ENCODE data around the gene HTRA3. TPM values are rescaled to one million over a fixed set of nuclear protein-coding genes. Genes with fewer than 3 reads are reported as not detected.

The HTRA3 gene
- total and polyA plus RNA-seq, 2 experiments from 2014 or later, result 1.3 to 3.6 TPM

GRCh38 chr4:8296491-8296890, 26.9 kb downstream of the HTRA3 start (continued):
- TF ChIP-seq REST (IDR thresholded peaks at IDR 0.05; ENCODE audit: unreplicated experiment), result no peak
- TF ChIP-seq ZNF114 (CRISPR knock-in tag; IDR thresholded peaks at IDR 0.05), result no peak

- Histone ChIP-seq H3K4me2 (no peak overlapping the region), H3K79me2 (replicated peaks; ENCODE audit: insufficient read depth) (no peaks in the 10 kb centered on the region), H3K4me3 (no peak overlapping the region), H4K20me1 (replicated peaks; ENCODE audit: insufficient read depth) (no peaks in the 10 kb centered on the region), H3F3A (replicated peaks; ENCODE audit: low read depth) (no peaks in the 10 kb centered on the region), H3K27me3 (ENCODE audit: insufficient read depth) (no peaks in the 10 kb centered on the region), H3K9me2 (ENCODE audit: insufficient read depth) (no peaks in the 10 kb centered on the region), H2AFZ (no peak overlapping the region), H3K36me3 (ENCODE audit: insufficient read depth) (no peaks in the 10 kb centered on the region), H3K4me1 (ENCODE audit: insufficient read depth) (no peaks in the 10 kb centered on the region), H3K27ac (ENCODE audit: low read depth) (no peak overlapping the region)
- H3K9me3 Mint-ChIP-seq, result peaks cover 6% of the 10 kb centered on the region
- H3K27me3 Mint-ChIP-seq (ENCODE audit: insufficient read depth, low read depth, poor library complexity), result peaks cover 4% of the 10 kb centered on the region
- no peak for ATAC-seq
- DNase-seq (ENCODE audit: low spot score), result no peak
- H3K4me1 Mint-ChIP-seq, result no peaks in the 10 kb centered on the region
- H3K27ac Mint-ChIP-seq, result no peak overlapping the region
- no peak overlapping the region for H3K4me3 Mint-ChIP-seq
- H3K36me3 Mint-ChIP-seq (ENCODE audit: low read depth), result peaks cover 8% of the 10 kb centered on the region; the same call in 2 of the 3 replicates
- TF ChIP-seq ZNF331 (CRISPR knock-in tag; IDR thresholded peaks at IDR 0.05; ENCODE audit: low read depth) (no peak), POLR2AphosphoS5 (IDR thresholded peaks at IDR 0.05; ENCODE audit: low read depth) (no peak), ZNF114 (CRISPR knock-in tag; IDR thresholded peaks at IDR 0.05) (no peak), STAT1 (IDR thresholded peaks at IDR 0.05; ENCODE audit: unreplicated experiment) (no peak), EZH2 (IDR thresholded peaks at IDR 0.05; ENCODE audit: low read depth, unreplicated experiment) (no peak), CTCF (conservative IDR thresholded peaks at IDR 0.05; ENCODE audit: low read depth in 2 of 2) (no peak), CREB1 (CRISPR knock-in tag; IDR thresholded peaks at IDR 0.05; ENCODE audit: low read depth) (no peak), NANOG (IDR thresholded peaks at IDR 0.05; ENCODE audit: borderline replicate concordance) (no peak), ETS1 (IDR thresholded peaks at IDR 0.05) (no peak), JUNB (IDR thresholded peaks at IDR 0.05; ENCODE audit: unreplicated experiment) (no peak), REST (IDR thresholded peaks at IDR 0.05; ENCODE audit: unreplicated experiment) (no peak), EZH2phosphoT487 (IDR thresholded peaks at IDR 0.05; ENCODE audit: unreplicated experiment) (no peak)
These were observed 27.6 kb downstream of the HTRA3 start for GRCh38 chr4:8297141-8297601.
